Mucosa of stomach (tissue), 1 donor: ENCODE measurements around the gene PTAR1.

Source experiments
- H3K27me3 ChIP-seq: one replicate; pipeline ENCODE4 v1.7.0; 2013; ENCODE audit warnings: mild to moderate bottlenecking, low read length; ENCODE audit not compliant: control insufficient read depth, insufficient read depth
- H3K36me3 ChIP-seq: one replicate; pipeline ENCODE4 v1.7.0; 2013; ENCODE audit warnings: low read length; ENCODE audit not compliant: control insufficient read depth, insufficient read depth
- H3K4me1 ChIP-seq: one replicate; pipeline ENCODE4 v1.7.0; 2013; ENCODE audit warnings: mild to moderate bottlenecking, low read length; ENCODE audit not compliant: control insufficient read depth, insufficient read depth
- H3K4me3 ChIP-seq: one replicate; pipeline ENCODE4 v1.7.0; 2013; ENCODE audit warnings: low read length
- H3K9ac ChIP-seq: one replicate; pipeline ENCODE4 v1.7.0; 2013; ENCODE audit warnings: mild to moderate bottlenecking, low read length, moderate library complexity
- H3K9me3 ChIP-seq: one replicate; pipeline ENCODE4 v1.7.0; 2013; ENCODE audit warnings: mild to moderate bottlenecking, low read length, moderate library complexity; ENCODE audit not compliant: control insufficient read depth
- donor health status: Pancreatic carcinoma.

Gene PTAR1

DNA sequence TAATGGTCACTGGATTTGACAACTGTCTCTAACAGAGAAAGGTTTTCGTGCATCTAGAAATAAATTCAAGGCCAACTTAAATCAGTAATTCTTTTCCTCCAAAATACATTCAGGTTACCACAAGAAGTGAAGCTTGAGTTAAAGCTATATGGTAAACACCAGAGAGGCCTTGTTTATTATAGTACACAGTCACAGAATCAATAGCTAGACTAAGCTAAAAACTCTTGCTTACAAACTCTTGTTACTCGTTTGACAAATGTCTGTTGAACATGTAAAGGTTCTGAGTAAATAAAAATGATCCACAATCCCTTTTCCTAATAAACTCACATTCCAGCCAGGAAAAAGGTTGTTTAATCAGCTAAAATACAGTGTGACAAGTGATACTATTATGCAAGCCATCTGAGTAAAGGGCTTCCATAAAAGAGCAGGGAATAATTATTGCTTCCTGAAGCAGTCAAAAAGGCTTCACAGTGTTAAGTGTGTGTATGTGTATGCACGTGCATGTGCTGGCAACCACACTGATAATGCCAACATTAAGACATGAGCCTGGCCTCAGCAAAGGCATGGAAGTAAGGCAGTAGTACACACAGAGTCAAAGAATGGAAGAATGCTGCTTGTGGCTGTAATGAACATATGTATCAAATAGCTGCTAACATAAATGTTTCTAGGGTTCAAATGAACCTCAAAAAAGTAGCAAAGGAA, 12.8 kb downstream of the PTAR1 start:
- no peaks in the 10 kb centered on the region for H3K36me3 ChIP-seq
- H3K27me3 ChIP-seq: no peaks in the 10 kb centered on the region
- H3K4me3 ChIP-seq: no peak overlapping the region
- no peaks in the 10 kb centered on the region for H3K9me3 ChIP-seq
- no peak overlapping the region for H3K9ac ChIP-seq
- H3K4me1 ChIP-seq: peaks cover 7% of the 10 kb centered on the region

DNA sequence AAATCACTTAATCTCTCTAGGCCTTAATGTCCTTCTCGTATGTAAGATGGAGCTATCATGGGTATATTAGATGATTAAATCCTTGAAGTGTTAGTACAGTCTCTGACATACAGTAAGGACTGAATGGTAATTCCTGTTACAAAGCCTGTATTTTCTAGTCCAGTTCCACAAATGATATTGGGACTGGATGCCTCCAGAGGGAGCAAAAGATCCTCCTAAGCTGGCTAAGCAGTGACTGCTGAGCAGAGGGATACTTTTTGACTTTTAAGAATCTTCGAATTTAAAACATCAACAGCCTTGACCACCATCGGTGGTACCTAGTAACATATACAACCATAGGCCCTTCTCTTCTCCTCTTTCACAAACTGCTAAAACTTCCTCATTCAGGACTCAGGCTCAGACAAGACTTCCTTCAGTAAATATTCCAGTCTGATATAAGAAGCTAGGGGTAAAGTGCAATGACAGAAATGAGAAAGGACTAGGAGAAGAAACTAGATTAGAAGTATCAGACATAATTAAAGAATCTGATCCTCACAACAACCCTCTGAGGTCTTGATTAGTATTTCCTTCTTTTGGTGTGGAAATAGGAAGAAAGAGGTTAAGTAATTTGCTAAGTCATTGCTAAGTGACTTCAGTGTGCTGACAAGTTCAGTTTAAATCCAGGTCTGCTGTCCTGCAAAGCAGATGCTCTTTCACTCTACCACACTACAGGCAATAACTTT, 13.9 kb downstream of the PTAR1 start:
- H3K9ac ChIP-seq: no peak overlapping the region
- H3K9me3 ChIP-seq: no peaks in the 10 kb centered on the region
- H3K4me3 ChIP-seq: no peak overlapping the region
- no peaks in the 10 kb centered on the region for H3K36me3 ChIP-seq
- no peaks in the 10 kb centered on the region for H3K27me3 ChIP-seq
- H3K4me1 ChIP-seq: peaks cover 6% of the 10 kb centered on the region

DNA sequence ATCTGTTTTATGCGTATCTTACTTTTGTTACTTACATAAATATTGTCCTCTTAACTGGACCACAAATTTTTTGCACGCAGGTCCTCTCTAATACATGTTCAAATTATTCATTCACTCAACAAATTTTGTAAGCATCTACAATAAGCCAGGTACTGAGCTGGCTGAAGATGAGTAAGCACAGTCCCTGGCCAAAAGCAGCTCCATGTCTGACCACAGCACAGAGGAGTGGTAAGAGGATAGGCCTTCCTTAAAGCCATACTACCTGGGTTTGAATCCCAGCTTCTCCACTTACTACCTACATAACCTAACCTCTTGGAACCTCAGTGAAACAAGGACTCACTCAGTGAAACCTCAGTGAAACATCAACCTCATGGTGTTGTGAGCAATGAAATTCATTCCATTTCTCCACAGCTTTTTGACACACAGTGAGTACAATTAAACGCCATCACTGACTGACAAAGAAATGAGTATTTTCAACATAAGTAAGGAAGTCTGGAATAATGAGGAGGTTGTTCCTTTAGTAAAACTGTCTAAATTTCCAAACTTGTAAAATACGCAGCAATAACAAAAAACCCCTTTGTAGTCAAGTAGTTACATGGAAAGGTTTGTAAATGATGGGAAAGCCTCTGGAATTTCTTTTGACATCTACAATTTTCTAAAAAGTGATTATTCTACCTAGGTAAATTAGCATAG, 15.0 kb downstream of the PTAR1 start:
- Histone ChIP-seq H3K9ac (no peak overlapping the region), H3K4me1 (peaks cover 6% of the 10 kb centered on the region), H3K36me3 (no peaks in the 10 kb centered on the region), H3K4me3 (no peak overlapping the region), H3K27me3 (no peaks in the 10 kb centered on the region), H3K9me3 (no peaks in the 10 kb centered on the region)

DNA sequence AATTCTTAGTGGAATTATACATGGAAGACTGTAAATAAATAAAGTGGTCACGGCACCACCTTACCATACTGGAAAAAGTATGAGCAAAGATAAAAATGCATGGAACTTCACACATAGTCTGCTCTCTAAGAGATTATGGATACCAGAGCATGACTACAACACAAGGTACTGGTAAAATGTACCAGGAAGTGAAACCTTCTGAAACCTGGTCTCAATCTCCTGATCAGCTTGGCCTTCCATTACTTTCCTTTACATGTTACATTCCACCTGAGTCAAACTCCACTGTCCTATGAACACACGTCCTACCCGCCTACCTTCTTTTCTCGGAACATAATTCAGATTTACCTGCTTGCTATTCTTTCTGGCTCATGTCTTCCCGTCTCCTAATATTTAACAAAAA, 15.9 kb downstream of the PTAR1 start:
- Histone ChIP-seq H3K4me3 (no peak overlapping the region), H3K9me3 (no peaks in the 10 kb centered on the region), H3K4me1 (peaks cover 6% of the 10 kb centered on the region), H3K36me3 (no peaks in the 10 kb centered on the region), H3K9ac (no peak overlapping the region), H3K27me3 (no peaks in the 10 kb centered on the region)

DNA sequence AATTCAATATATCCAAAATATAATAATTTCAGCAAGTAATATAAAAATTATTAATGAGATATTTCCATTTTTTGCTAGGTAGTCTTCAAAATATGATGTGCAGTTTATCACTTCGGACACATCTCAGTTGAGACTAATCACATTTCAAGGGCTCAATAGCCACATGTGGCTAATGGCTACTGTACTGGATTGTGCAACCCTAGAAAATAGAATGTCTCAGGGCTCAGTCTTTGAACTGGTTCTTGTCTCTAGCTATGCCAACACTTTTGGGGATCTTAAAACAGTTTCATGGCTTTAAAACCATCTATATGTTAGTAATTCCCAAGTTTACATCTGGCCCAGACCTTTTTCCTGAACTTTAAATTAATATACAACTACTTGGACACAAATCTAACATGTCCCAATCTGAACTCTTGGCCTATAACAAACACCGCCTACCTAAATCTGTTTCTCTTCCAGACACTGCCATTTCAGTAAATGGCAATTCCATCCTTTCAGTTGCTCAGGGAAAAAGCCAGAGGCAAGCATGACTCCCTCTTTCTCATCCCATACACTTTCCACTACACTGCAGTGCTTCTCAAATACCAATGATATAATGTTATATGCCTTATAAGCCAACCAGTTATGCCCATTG, 18.8 kb downstream of the PTAR1 start:
- Histone ChIP-seq H3K4me3 (no peak overlapping the region), H3K4me1 (peaks cover 6% of the 10 kb centered on the region), H3K36me3 (no peaks in the 10 kb centered on the region), H3K9me3 (no peaks in the 10 kb centered on the region), H3K27me3 (no peaks in the 10 kb centered on the region), H3K9ac (no peak overlapping the region)

DNA sequence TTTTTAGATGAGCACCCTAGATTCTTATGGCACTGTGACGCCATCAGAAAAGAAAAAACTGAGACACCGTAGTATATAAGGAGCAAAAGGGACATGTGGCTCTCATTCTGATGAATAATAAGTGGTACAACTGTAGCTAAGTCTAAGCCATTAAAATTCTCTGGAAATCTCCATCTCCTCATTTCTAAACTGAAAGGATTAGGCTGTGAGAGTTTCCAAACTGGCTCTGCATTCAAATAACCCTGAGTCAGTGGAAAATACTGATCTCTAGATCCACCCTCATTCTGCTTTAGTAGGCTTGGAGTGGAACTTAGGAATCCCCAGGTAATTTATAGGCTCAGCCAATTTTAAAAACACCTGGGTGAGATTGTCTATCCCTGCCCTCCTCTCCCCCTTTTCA, 28.5 kb downstream of the PTAR1 start:
- H3K36me3 ChIP-seq: peaks cover 5% of the 10 kb centered on the region
- no peaks in the 10 kb centered on the region for H3K9me3 ChIP-seq
- H3K4me3 ChIP-seq: no peak overlapping the region
- H3K9ac ChIP-seq: no peak overlapping the region
- no peaks in the 10 kb centered on the region for H3K27me3 ChIP-seq
- H3K4me1 ChIP-seq: no peaks in the 10 kb centered on the region

DNA sequence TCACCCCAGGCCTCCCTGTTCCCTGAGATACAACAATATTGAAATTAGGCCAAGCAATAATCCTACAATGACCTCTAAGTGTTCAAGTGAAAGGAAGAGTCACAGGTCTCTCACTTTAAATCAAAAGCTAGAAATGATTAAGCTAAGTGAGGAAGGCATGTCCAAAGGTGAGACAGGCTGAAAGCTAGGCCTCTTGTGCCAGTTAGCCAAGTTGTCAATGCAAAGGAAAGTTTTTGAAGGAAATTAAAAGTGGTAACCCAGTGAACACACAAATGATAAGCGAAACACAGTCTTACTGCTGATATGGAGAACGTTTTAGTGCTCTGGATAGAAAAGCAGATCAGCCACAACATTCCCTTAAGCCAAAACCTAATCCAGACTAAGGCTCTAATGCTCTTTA, 39.8 kb downstream of the PTAR1 start:
- Histone ChIP-seq H3K27me3 (no peaks in the 10 kb centered on the region), H3K9me3 (no peaks in the 10 kb centered on the region), H3K4me1 (no peaks in the 10 kb centered on the region), H3K9ac (no peak overlapping the region), H3K36me3 (no peaks in the 10 kb centered on the region), H3K4me3 (no peak overlapping the region)

DNA sequence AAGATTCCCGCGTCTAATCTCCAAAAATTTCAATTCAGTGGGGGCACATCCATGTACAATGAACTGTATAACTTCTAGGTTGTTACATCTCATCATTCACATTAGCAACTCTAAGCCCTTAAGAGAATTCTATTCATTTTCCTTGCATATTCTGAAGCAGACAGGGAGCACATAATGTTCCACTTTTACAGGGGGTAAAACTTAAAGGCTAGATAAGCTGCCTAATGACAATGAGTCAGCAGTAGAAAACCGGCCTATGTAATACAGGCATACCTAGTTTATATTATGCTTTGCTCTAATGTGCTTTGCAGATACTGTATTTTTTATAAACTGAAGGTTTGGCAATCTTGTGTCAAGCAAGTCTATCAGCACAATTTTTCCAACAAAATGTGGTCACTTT, 40.4 kb downstream of the PTAR1 start:
- no peak overlapping the region for H3K4me3 ChIP-seq
- H3K27me3 ChIP-seq: no peaks in the 10 kb centered on the region
- no peaks in the 10 kb centered on the region for H3K4me1 ChIP-seq
- no peaks in the 10 kb centered on the region for H3K9me3 ChIP-seq
- H3K9ac ChIP-seq: no peak overlapping the region
- no peaks in the 10 kb centered on the region for H3K36me3 ChIP-seq

DNA sequence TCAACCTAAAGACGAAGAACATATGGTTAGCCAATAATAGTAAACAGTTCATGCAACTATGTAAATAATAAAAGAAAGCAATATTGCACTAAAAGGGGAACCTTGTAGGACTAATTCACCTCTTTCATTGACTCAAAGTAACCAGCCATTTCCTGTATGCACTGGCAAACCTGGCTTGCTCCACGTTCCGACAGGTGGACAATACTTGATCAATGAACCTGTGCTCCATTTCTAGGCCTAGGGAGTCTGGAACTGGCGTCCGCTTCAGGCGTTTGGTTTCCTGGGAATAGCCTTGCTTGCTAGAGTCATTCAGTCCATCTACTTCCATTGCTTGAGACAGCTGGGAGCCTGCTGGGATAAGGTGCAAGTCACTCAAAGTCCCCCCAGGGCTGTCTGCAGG, 41.6 kb downstream of the PTAR1 start:
- H3K27me3 ChIP-seq: no peaks in the 10 kb centered on the region
- no peaks in the 10 kb centered on the region for H3K36me3 ChIP-seq

DNA sequence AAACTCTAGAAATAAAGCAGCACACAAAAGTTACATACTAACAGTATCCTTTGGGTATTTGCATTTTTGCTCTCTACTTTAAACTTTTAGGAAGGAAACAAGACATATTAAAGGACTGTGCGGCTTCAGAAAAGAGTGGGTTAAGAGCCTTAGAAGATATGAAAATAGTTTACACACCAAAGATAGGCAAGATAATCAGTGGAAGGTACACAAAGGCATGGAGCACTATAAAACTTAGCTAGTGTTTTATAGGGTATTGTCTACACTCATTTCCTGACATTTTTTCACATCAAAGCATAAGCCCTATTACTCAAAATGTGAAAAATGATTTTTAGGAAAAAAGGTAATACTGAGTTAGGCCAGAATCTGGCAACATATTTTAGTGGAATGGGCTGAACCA, 44.0 kb downstream of the PTAR1 start:
- Histone ChIP-seq H3K9ac (no peak overlapping the region), H3K27me3 (no peaks in the 10 kb centered on the region), H3K36me3 (no peaks in the 10 kb centered on the region), H3K4me1 (no peaks in the 10 kb centered on the region), H3K9me3 (no peaks in the 10 kb centered on the region), H3K4me3 (no peak overlapping the region)

More for the DNA sequence above, 41.6 kb downstream of the PTAR1 start:
- no peaks in the 10 kb centered on the region for H3K4me1 ChIP-seq
- H3K4me3 ChIP-seq: no peak overlapping the region
- no peak overlapping the region for H3K9ac ChIP-seq
- no peaks in the 10 kb centered on the region for H3K9me3 ChIP-seq

DNA sequence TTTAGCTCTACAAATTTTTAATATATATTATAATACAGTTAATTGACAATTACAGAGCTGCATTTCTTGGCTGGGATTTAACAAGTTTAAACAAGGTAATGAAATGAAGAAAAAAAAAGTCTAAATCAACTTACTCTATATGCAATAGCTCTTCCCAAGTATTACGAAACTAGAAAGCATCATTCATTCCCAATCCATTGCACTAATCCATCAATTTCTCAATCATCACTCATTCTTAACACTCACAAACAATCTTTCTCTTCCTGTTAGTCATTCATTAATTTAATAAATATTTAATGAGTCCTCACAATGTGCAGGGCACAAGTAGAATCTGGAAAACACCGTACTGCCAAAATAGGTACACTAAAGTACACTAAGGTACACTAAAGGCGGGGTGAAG, 44.7 kb downstream of the PTAR1 start:
- Histone ChIP-seq H3K27me3 (no peaks in the 10 kb centered on the region), H3K4me3 (no peak overlapping the region), H3K9ac (no peak overlapping the region), H3K4me1 (no peaks in the 10 kb centered on the region), H3K9me3 (no peaks in the 10 kb centered on the region), H3K36me3 (no peaks in the 10 kb centered on the region)

DNA sequence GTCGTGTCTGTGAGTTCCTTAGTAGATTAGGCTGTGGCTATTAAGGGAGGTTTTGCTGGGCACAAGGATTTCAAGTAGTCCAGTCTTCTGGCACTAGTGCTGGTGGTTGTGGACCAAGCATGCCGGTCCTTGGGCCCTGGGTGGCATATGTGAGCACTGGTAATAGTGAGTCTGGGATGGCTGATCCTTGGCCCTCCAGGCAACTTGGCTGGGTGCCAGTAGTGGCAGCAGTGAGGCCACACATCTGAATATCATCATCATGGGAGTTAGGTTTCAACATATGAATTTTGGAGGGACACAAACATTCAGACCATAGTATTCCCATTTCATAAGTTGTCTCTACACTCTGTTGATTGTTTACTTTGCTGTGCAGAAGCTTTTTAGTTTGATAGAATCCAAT, 62.3 kb downstream of the PTAR1 start:
- Histone ChIP-seq H3K4me3 (no peak overlapping the region), H3K36me3 (no peaks in the 10 kb centered on the region), H3K27me3 (no peaks in the 10 kb centered on the region), H3K9me3 (no peaks in the 10 kb centered on the region), H3K9ac (no peak overlapping the region), H3K4me1 (no peaks in the 10 kb centered on the region)
